ENCODE results near the gene SNW1.

Gene SNW1

GRCh38 chr14:77673193-77673592, 87.8 kb downstream of the SNW1 start:
- Mint-ChIP-seq H3K36me3 (ENCODE audit: insufficient read depth) (peaks cover 36% of the 10 kb centered on the region), H3K27ac (peak overlapping the region in 1 of 2 donors; percentile 1), H3K4me3 (no peak overlapping the region), H3K9me3 (no peaks in the 10 kb centered on the region), H3K4me1 (ENCODE audit: low read depth in 2 of 2) (peaks cover 0 to 6% of the 10 kb centered on the region in 2 donors), H3K27me3 (no peaks in the 10 kb centered on the region)
- DNase-seq (no peak), ATAC-seq (replicated peaks) (no peak)

Measured in effector memory CD8-positive, alpha-beta T cell (primary cell).